Measurements from ENCODE around the gene STK17B. TPM values are rescaled to one million over a fixed set of nuclear protein-coding genes. Genes with fewer than 3 reads are reported as not detected.
A peak's percentile ranks its signal among the peaks of the same experiment; 100 is the strongest.

STK17B gene
- total RNA-seq, 2 experiments from 2014 or later: 95.0 to 148 TPM

- intact Hi-C loops (cut with micrococcal nuclease; ENCODE audit: unreplicated experiment): no loop called here
These were observed 8.1 kb downstream of the STK17B start for GRCh38 chr2:196163285-196163684.

GRCh38 chr2:196162586-196163175 is 8.7 kb downstream of the STK17B start:
- POLR2A ChIA-PET: interaction anchor here (0.6 to 6.7 kb wide), 13 partner anchors 9 to 113 kb away, joined by 3 to 110 read pairs (median 4); partner anchors contain the start of gene STK17B

More at GRCh38 chr2:196163285-196163684, 8.1 kb downstream of the STK17B start:
- BruUV-seq (replicated peaks): no TSS peak
- POLR2A ChIA-PET: interaction anchor here (0.7 to 6.7 kb wide), 15 partner anchors 8 to 1110 kb away, joined by 3 to 110 read pairs (median 4); partner anchors contain the start of gene STK17B
- no peaks in the 10 kb centered on the region for H3K9me3 ChIP-seq (ENCODE audit: low read length)
- peaks cover 42% of the 10 kb centered on the region for H4K20me1 ChIP-seq (ENCODE audit: insufficient read depth, low read length)
- H3K4me2 ChIP-seq (ENCODE audit: low read length): peak overlapping the region; percentile 57
- no peak for TF ChIP-seq EZH2phosphoT487 (IDR thresholded peaks at IDR 0.05; ENCODE audit: borderline replicate concordance, low read depth, low read length)
- TF ChIP-seq CTCF (conservative IDR thresholded peaks at IDR 0.05; ENCODE audit: low read length): no peak
- H3K9me2 ChIP-seq (ENCODE audit: insufficient read depth, low read length): no peaks in the 10 kb centered on the region
- peaks cover 96% of the 10 kb centered on the region for H3K36me3 ChIP-seq (ENCODE audit: insufficient read depth, low read length)
- peak overlapping the region; percentile 44 for H3K4me3 ChIP-seq (ENCODE audit: low read depth, low read length, poor library complexity, severe bottlenecking)
- DNase-seq (ENCODE audit: low spot score): no peak
- H2AFZ ChIP-seq (ENCODE audit: low read length): no peak overlapping the region
- H3K27ac ChIP-seq (ENCODE audit: low read depth, low read length, poor library complexity, severe bottlenecking): peak overlapping the region; percentile 82
- peaks cover 96% of the 10 kb centered on the region for H3K4me1 ChIP-seq (ENCODE audit: insufficient read depth, low read length, poor library complexity, severe bottlenecking)
- H3K79me2 ChIP-seq (ENCODE audit: insufficient read depth, low read depth, low read length): peaks cover 100% of the 10 kb centered on the region
- CTCF ChIA-PET (ENCODE audit: unreplicated experiment): interaction anchor here (0.8 kb wide), 1 partner anchor 113 kb away, joined by 3 read pairs; no protein-coding TSS in a partner anchor

More at GRCh38 chr2:196162586-196163175, 8.7 kb downstream of the STK17B start:
- Histone ChIP-seq H3K4me2 (ENCODE audit: low read length) (peak overlapping the region; percentile 57), H3K9me2 (ENCODE audit: insufficient read depth, low read length) (no peaks in the 10 kb centered on the region), H3K4me3 (ENCODE audit: low read depth, low read length, poor library complexity, severe bottlenecking) (peak overlapping the region; percentile 44), H4K20me1 (ENCODE audit: insufficient read depth, low read length) (peaks cover 36% of the 10 kb centered on the region), H3K36me3 (ENCODE audit: insufficient read depth, low read length) (peaks cover 96% of the 10 kb centered on the region), H3K4me1 (ENCODE audit: insufficient read depth, low read length, poor library complexity, severe bottlenecking) (peaks cover 100% of the 10 kb centered on the region), H3K27ac (ENCODE audit: low read depth, low read length, poor library complexity, severe bottlenecking) (peak overlapping the region; percentile 82), H3K9me3 (ENCODE audit: low read length) (no peaks in the 10 kb centered on the region), H2AFZ (ENCODE audit: low read length) (no peak overlapping the region), H3K79me2 (ENCODE audit: insufficient read depth, low read depth, low read length) (peaks cover 100% of the 10 kb centered on the region)
- no peak for DNase-seq (ENCODE audit: low spot score)
- BruUV-seq (replicated peaks): no TSS peak
- intact Hi-C loops (cut with micrococcal nuclease; ENCODE audit: unreplicated experiment): no loop called here
- CTCF ChIA-PET (ENCODE audit: unreplicated experiment): interaction anchor here (0.8 kb wide), 1 partner anchor 114 kb away, joined by 3 read pairs; no protein-coding TSS in a partner anchor
- TF ChIP-seq EZH2phosphoT487 (IDR thresholded peaks at IDR 0.05; ENCODE audit: borderline replicate concordance, low read depth, low read length): no peak
- TF ChIP-seq CTCF (conservative IDR thresholded peaks at IDR 0.05; ENCODE audit: low read length): no peak

Data from OCI-LY7 (cell line).